ENCODE results near the gene VGLL4.
A peak's percentile ranks its signal among the peaks of the same experiment; 100 is the strongest.

VGLL4 gene

GRCh38 chr3:11625376-11626083, 18.2 kb downstream of the VGLL4 start:
- DNase-seq, result no peak

DNA sequence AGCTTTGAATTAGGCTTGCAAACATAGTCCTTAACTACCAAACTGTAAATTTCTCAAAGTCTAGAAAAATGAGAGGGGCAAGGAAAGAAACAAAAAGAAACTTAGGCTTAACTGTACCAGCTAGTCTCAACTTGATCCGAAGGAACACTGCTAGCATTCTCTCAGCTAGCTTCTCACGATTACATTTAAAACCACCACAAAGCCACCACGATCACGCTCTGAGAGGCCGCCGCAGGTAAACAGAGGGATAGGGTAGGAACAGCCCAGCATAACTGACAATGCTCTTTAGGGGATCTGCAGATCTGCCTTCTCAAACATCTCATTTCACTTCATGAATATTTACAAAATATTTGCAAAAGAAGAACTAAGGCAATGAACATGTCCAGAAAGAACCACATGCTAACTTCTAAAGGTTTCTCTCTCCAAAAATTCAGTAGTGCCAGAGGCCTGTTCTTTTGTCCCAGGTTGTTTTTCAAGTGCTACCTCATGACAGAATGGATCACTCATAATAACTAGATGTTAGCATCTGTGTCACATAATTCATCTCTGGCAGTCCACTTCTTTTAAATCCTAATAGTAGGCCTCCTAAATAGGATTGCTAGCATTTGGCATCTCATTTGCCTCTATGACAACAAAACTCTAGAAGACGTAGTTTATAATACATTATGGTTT, 18.9 kb downstream of the VGLL4 start:
- no peak for DNase-seq

DNA sequence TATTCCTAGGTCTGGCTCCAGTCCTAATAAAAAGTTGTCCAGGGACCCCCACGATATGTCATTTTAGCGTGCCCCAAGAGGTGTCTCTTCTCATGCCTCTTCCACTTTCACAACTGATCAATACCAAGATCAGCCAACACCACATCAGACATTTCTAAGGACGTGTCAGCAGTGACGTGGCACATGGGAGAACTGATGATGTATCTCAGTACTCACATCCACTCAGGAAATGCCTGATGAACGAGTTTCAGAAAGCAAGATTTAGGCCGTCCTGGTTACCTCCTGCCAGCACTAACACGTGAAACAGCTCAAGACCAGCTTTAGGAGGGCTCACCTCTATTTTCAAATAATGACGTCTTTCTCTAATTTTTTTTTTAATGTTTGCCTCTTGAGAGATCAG, 19.6 kb downstream of the VGLL4 start:
- DNase-seq, result no peak

- peak; percentile 13 for DNase-seq
Observed at GRCh38 chr3:11622586-11623550, 20.8 kb downstream of the VGLL4 start.

DNA sequence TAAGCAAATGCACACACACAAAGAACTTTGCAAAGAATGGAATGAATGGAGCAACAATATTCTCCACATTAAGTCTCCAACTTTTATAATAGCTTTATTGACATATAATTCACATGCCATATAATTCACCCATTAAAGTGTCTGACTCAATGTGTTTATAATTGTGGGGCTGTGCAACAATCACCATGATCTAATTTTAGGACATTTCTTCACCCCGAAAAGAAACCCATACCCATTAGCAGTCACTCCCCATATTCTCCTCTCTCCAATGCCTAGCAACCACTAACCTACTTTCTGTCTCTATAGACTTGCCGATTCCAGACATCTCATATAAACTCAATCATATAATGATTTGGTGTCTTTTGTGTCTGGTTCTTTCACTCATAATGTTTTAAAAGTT, 22.6 kb downstream of the VGLL4 start:
- DNase-seq, result no peak

- DNase-seq, result no peak
Observed at GRCh38 chr3:11619946-11620652, 23.6 kb downstream of the VGLL4 start.

GRCh38 chr3:11619461-11619860, 24.3 kb downstream of the VGLL4 start:
- DNase-seq, result no peak

- DNase-seq, result no peak
Observed at GRCh38 chr3:11618904-11619303, 24.8 kb downstream of the VGLL4 start.

DNA sequence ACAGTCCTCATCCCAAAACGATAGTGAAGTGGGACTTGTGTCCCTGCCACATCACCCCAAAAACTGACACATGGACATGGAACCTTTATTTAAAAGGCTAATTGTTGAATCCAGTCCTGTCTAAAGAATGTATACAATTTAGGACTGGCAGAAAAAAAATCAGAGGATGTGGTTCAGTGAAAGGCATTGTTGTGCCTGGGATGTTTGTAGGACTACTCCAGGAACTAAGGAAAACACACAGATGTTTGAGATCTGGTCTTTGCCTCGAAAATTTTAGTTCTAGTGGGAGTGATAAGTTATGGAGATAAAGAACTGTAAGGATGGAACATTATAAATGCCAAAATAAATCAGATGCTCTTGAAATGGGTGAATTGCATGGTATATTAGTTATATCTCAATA, 27.2 kb downstream of the VGLL4 start:
- DNase-seq, result no peak

DNA sequence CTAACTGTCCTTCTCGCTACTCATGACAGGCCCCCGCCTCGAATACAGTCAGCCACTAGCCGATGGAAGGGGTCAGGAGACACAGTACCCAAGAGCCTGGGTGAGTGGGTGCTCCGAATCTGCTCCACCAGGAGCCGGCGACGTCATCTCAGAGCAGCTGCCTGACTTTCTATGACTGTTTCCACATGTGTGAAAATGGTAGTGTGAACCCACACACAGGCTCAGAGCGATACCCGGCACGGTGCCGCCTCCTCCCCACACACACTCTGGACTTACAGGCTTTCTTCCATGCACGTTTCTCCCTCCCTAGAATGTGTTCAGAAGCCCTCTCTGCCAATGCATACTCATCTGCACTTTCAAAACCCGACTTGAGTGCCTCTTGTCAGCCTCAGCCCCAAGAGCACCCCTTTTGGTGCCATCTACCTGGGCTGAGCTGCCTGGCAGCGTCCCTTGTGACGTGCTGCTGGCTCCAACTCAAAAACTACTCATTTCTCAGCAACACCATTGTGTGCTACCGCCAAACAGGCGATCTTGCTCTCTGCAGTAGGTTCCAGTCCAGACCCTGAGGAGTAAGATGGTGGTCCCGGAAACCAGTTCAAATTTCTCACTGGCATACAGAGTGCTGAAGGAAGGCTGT, 29.7 kb downstream of the VGLL4 start:
- no peak for DNase-seq

GRCh38 chr3:11613319-11613718, 30.4 kb downstream of the VGLL4 start:
- no peak for DNase-seq

- DNase-seq, result no peak
Observed at GRCh38 chr3:11612515-11613188, 31.1 kb downstream of the VGLL4 start.

DNA sequence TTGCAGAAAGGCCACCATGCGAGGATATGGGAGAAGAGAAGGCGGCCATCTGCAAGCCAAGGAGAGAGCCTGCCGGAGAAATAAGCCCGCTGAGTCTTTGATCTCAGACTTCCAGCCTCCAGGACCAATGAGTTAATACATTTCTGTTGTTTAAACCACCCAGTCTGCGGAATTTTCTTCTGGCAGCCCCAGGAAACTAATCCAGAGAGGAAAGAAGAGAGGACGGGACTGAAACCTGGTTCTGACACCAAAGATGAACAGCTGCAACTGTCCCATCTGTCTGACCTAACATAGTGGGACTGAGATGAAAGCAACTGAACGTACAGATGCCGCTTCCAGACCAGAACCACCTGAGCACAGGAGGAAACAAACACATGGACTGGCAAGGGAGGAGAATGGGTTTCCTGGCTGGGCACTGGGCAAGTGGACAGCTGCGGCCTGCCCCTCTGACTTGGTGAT, 32.3 kb downstream of the VGLL4 start:
- DNase-seq, result no peak

- no peak for DNase-seq
Observed at GRCh38 chr3:11610700-11611275, 32.9 kb downstream of the VGLL4 start.

- no peak for DNase-seq
Observed at GRCh38 chr3:11610044-11610671, 33.6 kb downstream of the VGLL4 start.

- no peak for DNase-seq
Observed at GRCh38 chr3:11609481-11609880, 34.2 kb downstream of the VGLL4 start.

DNA sequence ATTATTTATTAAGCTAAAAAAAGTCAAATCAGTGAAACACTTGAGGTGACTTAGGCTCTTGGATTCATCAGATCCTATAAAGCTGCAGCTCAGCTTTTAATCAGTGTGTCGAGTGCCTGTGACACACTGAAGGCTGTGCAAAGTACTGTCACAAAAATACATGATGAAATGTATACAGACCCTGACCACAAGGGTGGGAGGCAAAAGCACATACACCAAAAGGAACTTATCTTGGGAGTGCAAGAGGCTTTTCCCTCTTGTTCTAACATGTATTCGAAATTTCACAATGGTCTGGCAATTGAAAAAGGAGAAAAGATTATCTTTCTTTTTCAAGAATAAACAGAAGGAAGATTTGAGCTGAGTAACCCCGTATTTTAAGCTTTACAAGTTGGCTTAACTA, 35.9 kb downstream of the VGLL4 start:
- no peak for DNase-seq

DNA sequence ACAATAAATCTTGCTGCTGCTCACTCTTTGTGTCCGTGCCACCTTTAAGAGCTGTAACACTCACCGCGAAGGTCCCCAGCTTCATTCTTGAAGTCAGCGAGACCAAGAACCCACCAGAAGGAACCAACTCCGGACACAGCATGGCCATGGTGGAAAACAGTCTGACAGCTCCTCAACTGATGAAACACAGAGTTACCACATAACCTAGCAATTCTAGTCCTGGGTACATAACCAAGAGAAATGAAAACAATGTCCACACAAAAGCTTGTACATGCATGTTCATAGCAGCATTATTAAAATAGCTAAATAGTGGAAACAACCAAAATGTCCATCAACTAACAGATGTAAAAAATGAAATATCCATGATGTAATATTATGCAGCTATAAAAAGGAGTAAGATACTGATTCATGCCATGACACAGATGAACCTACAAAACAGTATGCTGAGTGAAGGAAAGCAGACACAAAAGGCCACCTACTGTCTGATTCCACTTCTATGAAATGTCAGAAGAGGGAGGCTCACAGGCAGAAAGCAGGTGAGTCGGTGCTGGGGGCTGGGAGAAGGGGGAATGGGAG, 36.8 kb downstream of the VGLL4 start:
- DNase-seq, result no peak

GRCh38 chr3:11606090-11606784, 37.5 kb downstream of the VGLL4 start:
- no peak for DNase-seq

GRCh38 chr3:11605398-11605797, 38.3 kb downstream of the VGLL4 start:
- DNase-seq, result no peak
